Effector memory CD8-positive, alpha-beta T cell (primary cell): ENCODE measurements around the gene PSMA5.

Experiments
- ATAC-seq: fragments of 150-1000 bp; cut with Tn5 transposase; replicated peaks from 2 replicates; pipeline ENCODE4 v1.10.0; 2021; ENCODE audit warnings: mild to moderate bottlenecking, moderate library complexity
- DNase-seq, 3 experiments: peaks; one replicate each; pipeline ENCODE4 v3.0.0; 2021
- H3K27ac Mint-ChIP-seq, 2 donors: one replicate each; pipeline ENCODE4 v1.8.0; 2022; ENCODE audit warnings: mild to moderate bottlenecking in 2 of 2, mixed read lengths in 2 of 2, moderate library complexity in 2 of 2
- H3K27me3 Mint-ChIP-seq, 2 donors: one replicate each; pipeline ENCODE4 v1.8.0; 2022; ENCODE audit warnings: mixed read lengths in 2 of 2
- H3K36me3 Mint-ChIP-seq: one replicate; pipeline ENCODE4 v1.8.0; 2022; ENCODE audit warnings: mild to moderate bottlenecking, moderate library complexity, mixed read lengths; ENCODE audit not compliant: insufficient read depth
- H3K4me1 Mint-ChIP-seq, 2 donors: one replicate each; pipeline ENCODE4 v1.8.0; 2022; ENCODE audit warnings: low read depth in 2 of 2, mixed read lengths in 2 of 2
- H3K4me3 Mint-ChIP-seq, 2 donors: one replicate each; pipeline ENCODE4 v1.8.0; 2022; ENCODE audit warnings: mild to moderate bottlenecking in 2 of 2, mixed read lengths in 2 of 2, moderate library complexity in 2 of 2
- H3K9me3 Mint-ChIP-seq, 2 donors: one replicate each; pipeline ENCODE4 v1.8.0; 2022; ENCODE audit warnings: mixed read lengths in 2 of 2

Gene PSMA5

DNA sequence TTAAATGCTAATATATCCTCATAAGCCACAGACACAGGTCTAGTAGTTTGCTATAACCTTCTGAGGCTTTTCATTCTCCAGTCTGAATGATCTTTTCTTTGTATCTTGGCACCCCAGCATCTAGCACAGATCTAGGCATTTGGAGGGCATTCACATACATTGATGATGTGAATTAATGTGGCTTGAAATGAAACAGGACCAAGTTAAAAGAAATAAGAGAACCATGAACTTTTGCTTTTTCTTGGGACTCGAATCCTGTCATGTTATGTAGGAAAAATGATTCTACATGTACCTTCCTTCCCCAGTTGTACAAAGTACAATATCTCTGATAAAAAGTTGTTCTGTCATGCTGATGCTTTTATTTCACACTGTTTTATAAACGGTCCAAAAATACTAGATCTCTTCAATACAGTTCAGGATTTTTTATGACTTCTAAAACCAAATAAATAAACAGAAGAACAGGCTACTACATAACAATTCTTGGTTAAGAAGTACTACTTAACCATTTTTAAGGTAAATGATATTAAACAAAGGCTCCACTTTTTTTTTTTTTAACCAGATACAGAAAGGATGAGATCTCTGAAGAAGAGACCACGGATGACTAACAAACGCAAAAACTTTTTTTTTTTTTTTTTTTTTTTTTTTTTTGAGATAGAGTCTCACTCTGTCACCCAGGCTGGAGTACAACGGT lies 31.5 kb downstream of the PSMA5 start:
- ATAC-seq (no peak), DNase-seq (no peak)
- no peaks in the 10 kb centered on the region for H3K9me3 Mint-ChIP-seq
- peaks cover 53 to 64% of the 10 kb centered on the region in 2 donors for H3K27me3 Mint-ChIP-seq
- no peak overlapping the region for H3K27ac Mint-ChIP-seq
- H3K4me1 Mint-ChIP-seq = peaks cover 9% of the 10 kb centered on the region in 2 donors
- no peak overlapping the region for H3K4me3 Mint-ChIP-seq
- H3K36me3 Mint-ChIP-seq = peaks cover 3% of the 10 kb centered on the region

DNA sequence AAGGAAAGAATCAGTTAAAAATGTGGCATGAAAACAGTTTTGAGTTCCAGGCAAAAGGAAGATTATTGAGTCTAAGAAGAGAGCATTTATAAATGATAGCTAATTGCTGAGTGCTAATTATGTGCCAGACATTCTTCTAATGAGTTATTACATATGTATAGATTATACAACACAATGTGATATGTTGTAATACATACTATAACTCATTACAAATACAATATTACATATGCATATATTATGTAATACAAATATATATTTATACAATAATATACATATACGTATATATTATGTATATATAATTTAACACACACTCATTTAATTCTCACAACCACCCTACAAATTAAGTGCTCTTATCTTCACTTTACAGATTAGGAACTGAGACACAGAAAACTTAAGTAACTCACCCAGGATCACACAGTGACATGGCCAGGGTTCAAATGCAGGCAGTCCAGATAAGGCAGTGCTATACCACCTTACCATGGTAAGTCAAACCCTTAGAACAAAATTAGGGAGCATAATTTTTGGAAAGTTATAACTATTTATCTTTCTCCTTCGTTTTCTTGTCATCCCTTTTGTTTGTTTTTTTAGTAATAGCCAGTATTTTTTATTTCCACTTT lies 32.5 kb downstream of the PSMA5 start:
- Mint-ChIP-seq H3K27ac (no peak overlapping the region), H3K4me1 (peaks cover 7 to 9% of the 10 kb centered on the region in 2 donors), H3K36me3 (peaks cover 3% of the 10 kb centered on the region), H3K27me3 (peaks cover 62 to 74% of the 10 kb centered on the region in 2 donors), H3K9me3 (no peaks in the 10 kb centered on the region), H3K4me3 (no peak overlapping the region)
- ATAC-seq (no peak), DNase-seq (no peak)

DNA sequence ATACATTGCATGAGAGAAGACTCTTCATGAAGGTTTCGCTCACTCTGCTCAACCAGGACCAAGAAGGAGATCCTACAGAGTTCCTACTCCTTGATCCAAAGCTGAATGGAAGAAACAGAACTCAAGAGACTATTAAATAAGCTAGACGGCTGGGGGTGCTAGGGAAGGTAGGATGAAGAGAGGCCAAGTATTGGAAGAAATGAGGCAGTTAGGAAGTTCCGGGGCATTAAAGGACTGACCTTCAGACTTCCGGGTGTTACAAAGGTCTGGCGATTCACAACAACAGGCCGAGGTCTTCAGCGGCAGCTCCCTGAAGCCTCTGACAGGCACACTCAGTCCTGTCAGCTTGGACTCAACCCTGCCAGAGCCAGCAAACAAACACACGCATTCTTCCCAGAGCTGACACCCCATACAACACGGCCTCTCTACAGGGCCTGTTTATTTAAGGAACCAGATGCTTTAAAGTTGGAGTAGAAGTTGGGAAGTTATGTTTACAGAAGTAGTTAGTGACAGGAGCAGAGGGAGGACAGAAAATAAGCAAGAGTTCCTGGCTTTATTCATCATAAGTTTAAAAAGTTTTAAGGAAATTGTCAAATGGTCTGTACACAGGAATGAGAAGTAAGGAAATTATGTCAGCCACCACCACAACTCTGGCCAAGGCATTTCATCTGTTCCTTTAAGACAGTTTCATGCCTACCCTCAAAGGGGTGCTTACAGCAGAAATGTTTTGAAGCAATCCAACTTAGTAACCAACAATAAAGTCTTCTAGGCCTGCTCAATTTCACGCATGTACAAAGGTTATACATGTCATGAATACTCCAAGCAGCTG lies 33.2 kb downstream of the PSMA5 start:
- ATAC-seq = no peak
- Mint-ChIP-seq H3K4me1 (peaks cover 2 to 5% of the 10 kb centered on the region in 2 donors), H3K27me3 (peaks cover 64 to 70% of the 10 kb centered on the region in 2 donors), H3K9me3 (no peaks in the 10 kb centered on the region), H3K4me3 (no peak overlapping the region), H3K27ac (no peak overlapping the region), H3K36me3 (peaks cover 2% of the 10 kb centered on the region)
- no peak for DNase-seq

DNA sequence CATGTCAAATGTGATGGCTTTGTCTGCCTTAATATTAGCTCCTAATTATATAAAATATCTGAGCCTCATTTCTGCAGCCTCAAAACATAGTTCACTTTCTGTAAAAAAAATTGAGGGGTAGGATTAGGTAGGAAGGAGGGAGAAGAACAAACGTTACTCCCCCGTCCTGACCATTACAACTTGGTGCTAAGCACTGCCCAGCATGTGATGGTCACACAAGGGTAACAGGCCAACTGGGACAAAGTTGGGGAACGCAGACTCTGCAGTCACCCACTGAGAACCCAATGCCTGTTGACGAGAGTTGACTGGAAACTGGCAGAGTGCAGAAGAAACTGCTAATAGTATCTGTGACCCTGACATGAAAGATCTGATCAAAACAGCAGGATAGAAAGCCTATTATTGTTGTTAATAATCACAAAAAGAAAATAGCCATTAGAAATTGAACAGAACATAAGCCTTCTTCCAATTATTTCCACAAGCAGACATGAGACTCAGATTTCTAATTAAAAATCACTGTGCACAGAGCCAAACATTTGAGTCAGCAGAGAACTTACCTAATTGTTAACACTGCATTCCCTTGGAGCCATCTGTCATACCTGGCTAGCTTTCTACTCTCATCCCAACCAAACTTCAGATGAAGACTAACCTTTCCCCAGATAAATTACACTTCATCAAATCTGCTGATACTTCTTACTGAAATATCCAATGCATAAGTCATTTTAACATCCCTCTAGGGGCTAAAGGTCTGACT lies 34.0 kb downstream of the PSMA5 start:
- DNase-seq = no peak
- Mint-ChIP-seq H3K4me1 (peaks cover 0 to 3% of the 10 kb centered on the region in 2 donors), H3K27me3 (peaks cover 64 to 68% of the 10 kb centered on the region in 2 donors), H3K36me3 (no peaks in the 10 kb centered on the region), H3K4me3 (no peak overlapping the region), H3K27ac (no peak overlapping the region), H3K9me3 (no peaks in the 10 kb centered on the region)
- ATAC-seq = no peak

DNA sequence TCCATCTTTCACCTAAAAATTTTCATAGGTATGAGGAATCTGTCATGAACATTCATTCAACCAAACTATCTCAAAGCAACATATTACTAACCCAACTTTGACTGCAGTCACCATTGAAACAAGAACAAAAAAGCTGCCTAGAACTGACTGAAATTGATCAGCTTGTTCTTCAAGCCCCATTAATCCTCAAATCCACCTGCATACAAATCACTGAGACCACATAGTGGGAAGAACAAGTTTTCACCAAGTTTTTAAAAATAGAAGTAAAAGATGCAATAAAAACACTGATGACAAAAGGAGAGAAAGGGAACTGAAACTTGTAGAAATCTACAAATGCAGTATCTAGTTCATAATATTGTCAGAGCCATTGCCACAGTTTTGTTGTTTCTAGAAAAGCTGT lies 34.6 kb downstream of the PSMA5 start:
- no peak overlapping the region for H3K27ac Mint-ChIP-seq
- ATAC-seq = no peak

DNA sequence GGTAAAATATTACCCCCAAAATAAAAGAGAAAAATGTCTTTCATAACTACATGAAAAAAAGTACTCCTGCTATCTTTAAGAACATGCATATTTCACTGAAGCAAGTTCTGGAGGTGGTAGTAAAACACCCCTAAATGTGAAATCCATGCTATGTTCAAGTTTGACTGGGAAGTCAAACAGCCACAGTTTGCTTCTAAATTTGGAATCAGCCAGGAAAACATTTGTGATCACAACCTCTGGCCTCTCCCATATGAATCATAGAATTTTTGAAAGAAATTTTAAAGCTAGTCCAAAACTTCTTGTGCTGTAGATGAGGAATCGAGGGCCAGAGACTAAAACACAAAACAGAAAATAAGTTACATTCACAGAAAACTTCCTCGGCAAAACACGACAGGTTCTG lies 35.1 kb downstream of the PSMA5 start:
- Mint-ChIP-seq H3K9me3 (no peaks in the 10 kb centered on the region), H3K4me1 (no peaks in the 10 kb centered on the region), H3K36me3 (no peaks in the 10 kb centered on the region), H3K27me3 (peaks cover 53 to 57% of the 10 kb centered on the region in 2 donors), H3K27ac (no peak overlapping the region), H3K4me3 (no peak overlapping the region)
- no peak for DNase-seq
- ATAC-seq = no peak

More for the DNA sequence above, 34.6 kb downstream of the PSMA5 start:
- no peaks in the 10 kb centered on the region for H3K36me3 Mint-ChIP-seq
- H3K27me3 Mint-ChIP-seq = peaks cover 58 to 62% of the 10 kb centered on the region in 2 donors
- H3K4me1 Mint-ChIP-seq = no peaks in the 10 kb centered on the region
- H3K4me3 Mint-ChIP-seq = no peak overlapping the region
- no peak for DNase-seq
- H3K9me3 Mint-ChIP-seq = no peaks in the 10 kb centered on the region

DNA sequence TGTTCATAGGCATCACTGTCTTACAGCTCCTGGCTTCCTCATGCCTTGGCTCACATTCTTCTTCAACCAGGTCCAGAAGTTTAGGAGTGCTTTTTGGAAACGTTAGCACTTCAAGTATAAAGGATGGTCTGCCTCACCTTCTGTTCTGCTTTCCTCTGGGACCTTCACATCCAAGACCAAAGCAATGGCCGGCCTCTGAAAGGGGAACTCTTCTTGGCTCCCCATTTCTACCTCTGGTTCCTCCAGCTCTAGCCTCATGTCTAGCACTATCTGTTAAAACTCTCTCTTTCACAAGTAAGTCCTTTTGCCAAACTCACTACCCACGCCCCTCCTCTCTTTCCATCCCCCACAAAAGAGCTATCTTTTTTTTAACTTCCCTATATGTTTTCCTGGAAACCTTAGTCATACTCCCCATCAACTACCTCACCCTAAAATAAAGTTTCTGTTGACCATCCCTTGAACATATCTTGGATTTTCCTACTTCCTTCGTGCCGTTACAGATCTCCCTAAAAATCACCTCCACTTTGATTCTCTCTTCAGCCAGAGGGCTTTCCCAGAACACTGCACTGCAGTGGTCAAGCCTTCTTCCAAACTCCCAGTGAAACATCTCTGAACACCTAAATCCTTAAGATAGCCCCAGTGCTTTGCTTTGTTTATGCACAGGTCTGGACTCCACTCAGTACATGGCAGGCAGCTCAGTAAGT lies 36.5 kb downstream of the PSMA5 start:
- Mint-ChIP-seq H3K36me3 (no peaks in the 10 kb centered on the region), H3K27ac (no peak overlapping the region), H3K4me1 (no peaks in the 10 kb centered on the region), H3K27me3 (peaks cover 40 to 44% of the 10 kb centered on the region in 2 donors), H3K9me3 (no peaks in the 10 kb centered on the region), H3K4me3 (no peak overlapping the region)
- DNase-seq (no peak), ATAC-seq (no peak)

DNA sequence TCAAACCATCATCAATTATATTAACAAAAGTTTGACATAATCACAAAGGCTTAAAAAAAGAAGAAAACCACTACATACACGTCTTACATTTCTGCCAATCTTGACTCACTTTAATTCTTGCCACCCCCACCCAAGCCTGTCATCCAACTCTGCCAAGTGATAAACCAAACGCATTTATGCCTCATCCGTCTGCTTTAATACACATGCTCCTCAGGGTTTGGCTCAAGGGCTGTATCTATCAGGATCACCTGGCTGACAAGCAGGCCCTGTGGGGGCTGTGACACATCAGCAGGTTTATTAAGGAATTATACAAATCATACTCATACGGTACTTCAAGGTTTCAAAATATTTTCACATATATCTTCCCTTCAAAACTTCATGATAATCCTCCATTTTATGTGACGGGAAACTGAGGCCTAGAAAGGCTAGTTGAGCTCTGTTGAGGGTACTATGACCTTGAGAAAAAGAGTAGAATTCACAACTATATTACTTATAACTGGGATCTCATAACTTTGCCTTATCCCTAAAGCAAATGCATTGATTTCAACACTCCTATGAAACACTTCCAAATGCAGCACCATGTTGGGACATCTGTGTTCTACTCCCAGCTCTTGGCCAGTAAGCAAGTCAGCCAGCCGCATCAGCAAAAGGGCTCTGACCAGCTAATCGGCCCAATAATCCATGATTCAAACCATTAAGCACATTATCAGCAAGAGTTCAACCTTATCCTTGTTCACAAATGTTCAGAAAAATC lies 37.2 kb downstream of the PSMA5 start:
- H3K27ac Mint-ChIP-seq = no peak overlapping the region
- H3K9me3 Mint-ChIP-seq = no peaks in the 10 kb centered on the region
- no peak overlapping the region for H3K4me3 Mint-ChIP-seq
- no peaks in the 10 kb centered on the region for H3K4me1 Mint-ChIP-seq
- no peaks in the 10 kb centered on the region for H3K36me3 Mint-ChIP-seq
- DNase-seq (no peak), ATAC-seq (no peak)
- peaks cover 32 to 36% of the 10 kb centered on the region in 2 donors for H3K27me3 Mint-ChIP-seq

DNA sequence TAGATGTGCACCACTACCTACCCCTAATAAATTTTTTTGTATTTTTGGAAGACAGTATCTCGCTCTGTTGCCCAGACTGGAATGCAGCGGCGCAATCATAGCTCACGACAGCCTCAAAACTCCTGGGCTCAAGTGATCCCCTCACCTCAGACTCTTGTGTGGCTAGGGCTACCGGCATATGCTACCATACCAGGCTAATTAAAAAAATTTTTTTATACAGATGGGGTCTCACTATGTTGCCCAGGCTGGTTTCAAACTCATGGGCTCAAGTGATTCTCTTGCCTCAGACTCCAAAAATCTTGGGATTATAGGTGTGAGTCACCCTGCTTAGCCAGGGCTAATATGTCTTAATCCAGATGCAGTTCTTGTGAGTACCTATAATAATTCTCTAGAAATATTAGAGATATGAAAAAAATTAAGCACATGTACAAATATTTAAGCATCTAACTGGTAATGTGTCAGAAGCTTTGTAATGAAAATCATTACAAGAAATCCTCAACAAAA lies 38.0 kb downstream of the PSMA5 start:
- Mint-ChIP-seq H3K4me1 (no peaks in the 10 kb centered on the region), H3K27ac (no peak overlapping the region), H3K27me3 (peaks cover 24 to 33% of the 10 kb centered on the region in 2 donors), H3K4me3 (no peak overlapping the region), H3K9me3 (no peaks in the 10 kb centered on the region), H3K36me3 (no peaks in the 10 kb centered on the region)
- DNase-seq = no peak
- ATAC-seq = no peak

DNA sequence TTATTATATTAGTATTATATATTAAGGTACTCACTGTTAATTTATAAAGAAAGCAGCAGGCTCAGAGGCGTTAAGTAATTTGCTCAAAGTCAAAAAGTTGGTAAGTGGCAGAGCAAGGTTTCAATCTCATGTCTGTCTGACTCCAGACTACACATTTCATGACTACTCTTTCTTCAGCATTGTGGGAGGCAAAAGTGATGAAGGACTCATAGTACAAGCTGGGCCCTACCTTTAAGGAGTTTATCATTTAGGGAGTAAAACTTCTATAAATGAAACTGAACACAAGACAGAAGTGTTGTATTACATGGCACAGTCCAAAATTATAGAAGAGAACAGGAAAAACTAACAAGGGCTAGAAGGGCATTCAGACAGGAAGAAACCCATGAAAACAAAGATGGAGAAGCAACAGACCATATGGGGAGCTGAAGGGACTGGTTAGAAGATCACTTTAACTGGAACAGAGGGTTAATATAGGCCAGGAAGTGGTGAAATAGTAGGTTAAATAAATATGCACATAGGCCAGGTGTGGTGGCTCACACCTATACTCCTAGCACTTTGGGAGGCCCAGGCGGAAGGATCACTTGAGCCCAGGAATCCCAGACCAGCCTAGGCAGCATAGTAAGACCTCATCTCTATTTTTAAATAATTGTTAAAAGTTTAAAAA lies 40.1 kb downstream of the PSMA5 start:
- no peaks in the 10 kb centered on the region for H3K36me3 Mint-ChIP-seq
- no peak overlapping the region for H3K4me3 Mint-ChIP-seq
- H3K27ac Mint-ChIP-seq = no peak overlapping the region
- peaks cover 16 to 21% of the 10 kb centered on the region in 2 donors for H3K27me3 Mint-ChIP-seq
- ATAC-seq (no peak), DNase-seq (no peak)
- no peaks in the 10 kb centered on the region for H3K4me1 Mint-ChIP-seq
- no peaks in the 10 kb centered on the region for H3K9me3 Mint-ChIP-seq

DNA sequence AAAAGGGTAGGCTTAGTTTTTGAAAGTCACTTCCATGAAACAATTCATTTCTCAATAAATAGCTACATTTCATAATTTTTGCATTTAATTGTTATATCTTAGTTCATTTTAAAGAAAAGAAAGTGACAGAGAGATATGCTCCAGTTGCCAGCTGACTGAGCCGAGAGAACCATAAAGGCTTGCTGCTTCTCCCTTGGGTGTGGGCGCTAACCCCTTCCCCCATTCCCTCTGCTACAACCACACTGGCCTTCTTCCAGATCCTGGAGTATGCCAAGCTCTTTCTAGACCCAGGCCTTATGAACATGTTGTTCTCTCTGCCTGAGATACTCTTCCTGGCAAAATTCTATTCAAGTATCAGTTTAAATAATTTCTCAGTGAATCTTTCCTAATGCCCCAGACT lies 40.8 kb downstream of the PSMA5 start:
- Mint-ChIP-seq H3K27me3 (peaks cover 16 to 19% of the 10 kb centered on the region in 2 donors), H3K4me3 (no peak overlapping the region), H3K27ac (no peak overlapping the region), H3K36me3 (no peaks in the 10 kb centered on the region), H3K4me1 (no peaks in the 10 kb centered on the region), H3K9me3 (no peaks in the 10 kb centered on the region)
- ATAC-seq (no peak), DNase-seq (no peak)

DNA sequence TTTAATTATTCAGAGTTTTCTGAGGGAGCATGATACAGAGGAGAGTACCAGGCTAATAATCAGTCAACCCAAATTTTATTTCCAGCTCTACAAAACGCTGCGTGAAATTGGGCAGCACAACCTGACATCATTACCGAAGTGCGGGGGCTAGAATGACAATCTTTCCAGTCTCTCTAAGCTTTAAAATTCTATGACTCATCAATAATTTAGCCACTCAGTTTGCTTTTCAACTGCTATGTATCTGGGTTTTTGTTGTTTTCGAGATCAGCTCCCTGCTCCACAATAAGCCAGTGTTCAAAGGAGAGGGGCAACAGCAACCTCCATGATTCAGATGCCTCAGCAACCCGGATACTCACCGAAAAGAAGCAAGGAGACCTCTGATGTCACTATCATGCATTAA lies 42.4 kb downstream of the PSMA5 start:
- Mint-ChIP-seq H3K36me3 (no peaks in the 10 kb centered on the region), H3K27me3 (peaks cover 3 to 4% of the 10 kb centered on the region in 2 donors), H3K27ac (no peak overlapping the region), H3K4me1 (no peaks in the 10 kb centered on the region), H3K4me3 (no peak overlapping the region), H3K9me3 (no peaks in the 10 kb centered on the region)
- no peak for DNase-seq
- ATAC-seq = no peak
